Activated T-helper 1 cell treated with anti-CD3 and anti-CD28 coated beads, Interleukin-2, amount 50 U/mL, for 16 hours (primary cell): Measurements from ENCODE around the gene TPSG1.
"Not testable (repeated sequence)": the region's sequence is repeated elsewhere in the genome, so short reads cannot be mapped to it uniquely, and the experiment has no call there.

Experiments
- DNase-seq, 2 donors: peaks; one replicate each; pipeline ENCODE4 v3.0.0-alpha.2; 2020; ENCODE audit warnings: low read depth in 1 of 2, low spot score in 1 of 2

Gene TPSG1

DNA sequence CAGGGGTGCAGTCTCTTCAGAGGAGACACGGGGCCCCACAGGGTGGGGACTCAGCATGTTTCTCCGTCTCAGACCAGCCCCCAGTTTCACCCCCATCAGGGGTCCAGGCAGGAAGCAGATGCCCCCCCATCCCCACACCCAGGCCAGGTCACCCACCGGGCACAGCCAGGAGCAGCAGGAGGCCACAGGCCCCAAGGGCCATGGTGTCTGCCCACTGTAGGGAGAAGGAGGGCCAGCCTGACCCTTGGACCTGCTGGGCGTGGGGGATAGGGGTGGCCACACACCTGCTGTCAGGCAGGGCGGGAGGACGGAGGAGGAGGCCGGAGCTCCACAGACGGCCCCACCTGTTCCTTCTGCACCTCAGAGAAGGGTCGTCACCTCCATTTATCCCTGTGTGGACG, at the start of gene TPSG1:
TPSG1 (minus strand) TSS at position 218 of the 401 bp plus-strand sequence; CDS start at position 202, 16 bp downstream.
- DNase-seq: no peak

GRCh38 chr16:1274767-1275166, 49.7 kb upstream of the TPSG1 start:
- no peak for DNase-seq

GRCh38 chr16:1273816-1274215, 48.7 kb upstream of the TPSG1 start:
- no peak for DNase-seq

DNA sequence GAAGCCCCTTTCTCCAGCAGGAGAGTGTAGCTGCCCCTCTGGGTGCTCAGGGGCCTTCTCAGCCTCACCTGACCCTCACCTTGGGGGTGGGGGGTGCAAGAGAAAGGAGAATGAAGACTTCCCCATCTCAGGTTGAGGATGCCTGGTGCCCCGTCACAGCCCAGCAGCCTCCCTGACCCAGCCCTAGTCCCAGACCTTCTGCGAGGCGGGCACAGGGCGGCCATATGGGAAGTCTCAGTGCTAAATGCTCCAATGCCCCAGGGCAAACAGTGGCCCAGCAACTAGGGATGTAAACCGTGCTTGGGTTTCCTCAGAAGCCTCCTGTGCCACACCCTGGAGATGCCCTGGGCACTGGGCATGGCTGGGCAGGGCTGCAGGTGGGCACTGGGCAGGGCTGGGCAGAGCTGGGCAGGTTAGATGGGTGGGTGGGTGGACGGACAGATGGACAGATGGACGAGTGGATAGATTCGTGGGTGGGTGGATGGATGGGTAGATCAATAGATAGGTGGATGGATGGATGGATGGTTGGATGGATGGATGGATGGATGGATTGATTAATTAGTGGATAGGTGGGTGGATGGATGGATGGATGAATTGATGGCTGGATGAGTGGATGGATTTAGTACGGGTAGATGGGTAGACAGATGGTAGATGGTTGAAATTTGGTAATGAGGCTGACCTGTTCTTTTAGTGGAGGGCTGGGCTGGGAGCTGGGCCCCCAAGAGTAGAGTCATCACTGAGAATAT, 47.6 kb upstream of the TPSG1 start:
- DNase-seq: no peak

GRCh38 chr16:1271724-1272413, 46.8 kb upstream of the TPSG1 start:
- not testable (repeated sequence) for DNase-seq

- DNase-seq: no peak
These were observed 46.3 kb upstream of the TPSG1 start for GRCh38 chr16:1271380-1271723.

GRCh38 chr16:1269418-1269817, 44.4 kb upstream of the TPSG1 start:
- DNase-seq: not testable (repeated sequence)

- DNase-seq: no peak
These were observed 40.8 kb upstream of the TPSG1 start for GRCh38 chr16:1265826-1266225.

DNA sequence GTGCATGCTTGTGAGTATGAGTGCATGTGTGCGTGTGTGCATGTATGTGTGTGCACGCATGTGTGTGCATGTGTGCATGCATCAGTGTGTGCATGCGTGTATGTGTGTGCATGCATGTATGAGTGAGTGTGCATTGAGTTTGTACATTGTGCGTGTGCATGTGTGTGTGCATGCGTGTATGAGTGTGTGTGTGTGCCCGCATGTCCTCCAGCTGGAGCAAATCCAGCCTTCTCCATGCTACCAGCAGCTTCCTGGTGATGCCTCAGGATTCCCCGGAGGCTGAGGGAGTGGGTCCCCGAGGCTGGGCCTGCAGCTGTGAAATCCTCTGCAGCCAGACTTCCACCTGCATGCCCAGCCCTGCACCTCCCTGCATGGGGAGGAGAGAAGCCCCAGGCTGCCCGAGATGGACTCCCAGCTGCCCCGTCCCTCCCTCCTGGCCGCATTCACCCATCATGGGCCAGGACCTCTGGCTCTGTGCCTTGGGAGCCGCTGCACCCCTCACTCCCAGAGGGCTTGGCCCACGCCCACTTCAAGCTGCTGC, 40.1 kb upstream of the TPSG1 start:
- DNase-seq: no peak

DNA sequence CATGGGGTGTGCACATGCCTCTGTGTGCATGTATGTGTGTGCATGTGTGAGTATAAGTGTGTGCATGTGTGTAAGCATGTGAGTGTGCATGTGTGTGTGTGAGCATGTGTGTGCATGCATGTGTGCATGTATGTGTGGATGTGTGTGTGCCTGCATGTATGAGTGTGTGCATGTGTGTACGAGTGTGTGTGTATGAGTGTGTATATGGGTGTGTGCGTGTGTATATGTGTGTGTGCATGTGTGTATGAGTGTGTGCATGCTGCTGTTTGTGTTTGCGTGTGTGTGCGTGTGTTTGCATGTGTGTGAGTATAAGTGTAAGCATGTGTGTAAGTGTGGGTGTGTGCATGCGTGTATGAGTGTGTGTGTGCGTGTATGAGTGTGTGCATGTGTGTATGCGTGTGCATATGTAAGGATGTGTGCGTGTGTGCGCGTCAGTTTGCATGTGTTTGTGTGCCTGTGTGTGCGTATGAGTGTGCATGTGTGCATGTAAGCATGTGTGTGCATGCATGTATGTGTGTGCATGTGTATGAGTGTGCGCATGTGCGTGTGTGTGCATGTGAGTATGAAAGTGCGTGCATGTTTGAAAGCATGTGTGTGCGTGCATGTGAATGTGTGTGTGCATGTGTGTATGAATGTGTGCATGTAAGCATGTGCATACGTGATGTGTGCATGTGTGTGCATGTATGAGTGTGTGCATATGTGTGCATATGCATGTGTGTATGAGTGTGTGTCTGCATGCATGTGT, 39.4 kb upstream of the TPSG1 start:
- DNase-seq: no peak

GRCh38 chr16:1263591-1264344, 38.7 kb upstream of the TPSG1 start:
- DNase-seq: no peak

DNA sequence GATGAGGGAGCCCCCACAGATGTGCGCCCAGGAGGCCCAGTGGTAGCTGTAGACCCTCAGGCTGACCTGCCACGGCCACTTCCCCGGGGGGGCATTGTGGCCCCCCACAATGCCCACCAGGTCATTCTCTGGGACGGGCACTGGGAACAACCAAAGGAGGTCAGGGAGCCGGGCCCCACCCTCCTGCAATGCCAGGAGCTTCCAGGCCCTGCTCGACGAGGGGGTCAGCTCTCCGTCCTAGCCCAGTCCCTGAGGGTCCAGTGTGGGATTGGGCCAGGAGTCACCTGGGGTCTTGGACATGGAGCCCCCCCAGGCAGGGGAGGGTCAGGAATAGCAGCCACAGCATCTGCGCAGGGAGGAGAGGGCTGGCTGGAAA, 37.8 kb upstream of the TPSG1 start:
- no peak for DNase-seq

DNA sequence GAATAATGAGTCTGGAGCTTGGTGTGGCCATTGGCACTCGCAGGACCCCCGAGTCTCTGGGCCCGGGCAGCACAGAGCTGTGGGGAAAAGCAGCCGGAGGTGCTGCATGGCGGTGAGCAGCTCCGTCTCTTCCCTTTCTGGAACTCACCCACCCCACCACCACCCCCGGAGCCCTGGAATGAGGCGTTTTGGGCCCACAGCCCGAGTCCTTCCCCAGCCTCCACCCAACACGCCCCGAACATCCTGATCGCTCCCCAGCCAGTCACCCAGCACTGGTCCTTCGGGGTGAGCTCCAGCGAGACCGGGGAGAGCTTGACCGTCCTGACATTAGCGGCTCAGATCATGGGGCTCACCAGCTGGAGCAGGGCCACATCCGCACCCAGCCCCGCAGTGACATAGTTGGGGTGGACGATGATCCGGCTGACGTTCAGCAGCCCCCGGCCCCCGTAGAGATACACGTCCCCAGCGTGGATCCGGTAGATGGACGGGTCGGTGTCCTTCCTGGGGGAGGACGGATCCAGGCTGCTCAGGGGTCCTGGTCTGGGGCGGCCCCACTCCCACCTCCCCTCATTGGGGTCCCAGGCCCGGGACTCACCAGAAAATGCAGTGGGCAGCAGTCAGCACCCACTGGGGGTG, 37.3 kb upstream of the TPSG1 start:
- DNase-seq: no peak

- no peak for DNase-seq
These were observed 36.2 kb upstream of the TPSG1 start for GRCh38 chr16:1261131-1261892.

- no peak for DNase-seq
These were observed 35.1 kb upstream of the TPSG1 start for GRCh38 chr16:1260101-1260680.

DNA sequence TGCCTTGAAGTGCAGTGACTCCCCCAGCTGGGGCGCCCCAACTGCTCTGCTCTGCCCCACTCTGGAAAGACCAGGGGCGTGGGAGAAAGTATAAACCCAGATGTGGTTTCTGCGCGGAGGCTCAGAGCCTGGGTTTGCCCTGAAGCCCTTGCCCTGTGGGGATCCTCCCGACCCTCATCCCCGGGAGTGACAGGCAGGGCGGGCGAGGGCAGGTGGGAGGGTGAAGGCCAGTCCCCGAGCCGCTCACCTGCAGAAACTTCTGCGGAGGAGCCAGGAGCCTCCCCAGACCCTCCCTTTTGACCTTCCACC, 34.6 kb upstream of the TPSG1 start:
- no peak for DNase-seq

GRCh38 chr16:1258906-1259759, 34.1 kb upstream of the TPSG1 start:
- no peak for DNase-seq

- no peak for DNase-seq
These were observed 33.1 kb upstream of the TPSG1 start for GRCh38 chr16:1258225-1258600.
